Lung (tissue), 12 donors: ENCODE results near the gene LSM4. TPM values are rescaled to one million over a fixed set of nuclear protein-coding genes. Genes with fewer than 3 reads are reported as not detected.
A peak's percentile ranks its signal among the peaks of the same experiment; 100 is the strongest.

Experiments used
- ATAC-seq: fragments of 200-7000 bp; cut with Tn5 transposase; one replicate; pipeline ENCODE4 v1.9.1; 2020; ENCODE audit warnings: moderate number of reproducible peaks; ENCODE audit not compliant: insufficient read depth, low FRiP score
- DNase-seq, 3 donors: peaks; one replicate each; pipeline ENCODE4 v3.0.0-alpha.2; 2013 to 2017
- H3K27ac ChIP-seq, 2 donors: one replicate each; pipeline ENCODE4 v1.5.1; 2013; ENCODE audit warnings: mild to moderate bottlenecking in 2 of 2, moderate library complexity in 2 of 2, control low read depth in 1 of 2, inconsistent platforms in 1 of 2, low read depth in 1 of 2, low read length in 1 of 2
- H3K27me3 ChIP-seq, 3 donors: one replicate each; pipeline ENCODE4 v1.5.1; 2013; ENCODE audit warnings: low read length in 2 of 3; ENCODE audit not compliant: control insufficient read depth in 3 of 3, insufficient read depth in 3 of 3
- H3K36me3 ChIP-seq, 4 donors: one replicate each; pipeline ENCODE4 v1.5.1; 2013; ENCODE audit warnings: low read length in 4 of 4, mild to moderate bottlenecking in 1 of 4, moderate library complexity in 1 of 4; ENCODE audit not compliant: control insufficient read depth in 4 of 4, insufficient read depth in 4 of 4
- H3K4me1 ChIP-seq, 5 donors: one replicate each; pipeline ENCODE4 v1.5.1; 2013; ENCODE audit warnings: low read length in 5 of 5, mild to moderate bottlenecking in 2 of 5, moderate library complexity in 1 of 5; ENCODE audit not compliant: control insufficient read depth in 5 of 5, insufficient read depth in 5 of 5
- H3K4me3 ChIP-seq: one replicate; pipeline ENCODE4 v1.5.1; 2013; ENCODE audit warnings: mild to moderate bottlenecking, control low read depth, moderate library complexity
- H3K9ac ChIP-seq, 2 donors: one replicate each; pipeline ENCODE4 v1.5.1; 2013; ENCODE audit warnings: low read length in 2 of 2, control low read depth in 1 of 2; ENCODE audit not compliant: insufficient read depth in 1 of 2
- H3K9me3 ChIP-seq, 4 donors: one replicate each; pipeline ENCODE4 v1.5.1; 2013; ENCODE audit warnings: low read length in 3 of 4, mild to moderate bottlenecking in 1 of 4, moderate library complexity in 1 of 4; ENCODE audit not compliant: control insufficient read depth in 4 of 4, insufficient read depth in 3 of 4
- CTCF ChIP-seq: IDR thresholded peaks from 2 replicates; pipeline ENCODE4 v1.5.1; 2012; ENCODE audit warnings: mild to moderate bottlenecking; ENCODE audit errors: control extremely low read depth, extremely low read depth
- WGBS, 2 donors: extraction: QIAGEN DNeasy Blood & Tissue Kit; methylation state at CpG; one replicate each; pipeline ENCODE4 v1.1.7; 2013; 5-methylcytosine and 5-hydroxymethylcytosine counted together
- polyA plus RNA-seq, 2 donors: library from polyadenylated mRNA; stranded (reverse); fragments of 200-250 nt; gene quantifications; one replicate each; pipeline ENCODE4 v1.2.1, GENCODE V29; 2013
- total RNA-seq, 2 donors: library from RNA; depleted of rRNA in 1 of 2; stranded (reverse); fragments of >200 nt in 1 of 2; gene quantifications; one replicate each; pipeline ENCODE4 v1.2.1, GENCODE V29; 2014 to 2021
- donor health status: control.
- donor health status: control.
- donor health status: Bipolar disorder and iron deficiency.
- donor health status: healthy.
- donor health status: DM: yes; HTN: yes; CAD: no.

LSM4 gene
- total and polyA plus RNA-seq, 4 donors: 67.7 to 217 (median 114) TPM

- Histone ChIP-seq H3K4me1 (peaks cover 0 to 32% (median 13%) of the 10 kb centered on the region in 5 donors), H3K9ac (peak overlapping the region; percentile 8 to 60), H3K27me3 (no peaks in the 10 kb centered on the region), H3K9me3 (no peaks in the 10 kb centered on the region), H3K4me3 (peak overlapping the region; percentile 10), H3K36me3 (peaks cover 0 to 16% (median 2%) of the 10 kb centered on the region in 4 donors), H3K27ac (peak overlapping the region; percentile 96 to 99)
- TF ChIP-seq CTCF: no peak
- peak; percentile 88 to 91 (median 89) for DNase-seq
- 1 to 2% methylated on average over 29 of the region's 29 CpGs for WGBS, 2 donors
- peak; percentile 83 for ATAC-seq
These were observed 18.2 kb downstream of the LSM4 start for GRCh38 chr19:18304458-18305310.

- peaks cover 0 to 32% (median 13%) of the 10 kb centered on the region in 5 donors for H3K4me1 ChIP-seq
- no peak overlapping the region for H3K4me3 ChIP-seq
- 3 to 12% methylated on average over 2 of the region's 2 CpGs for WGBS, 2 donors
These were observed 18.7 kb downstream of the LSM4 start for GRCh38 chr19:18304208-18304457.

GRCh38 chr19:18301718-18302111 lies 21.2 kb downstream of the LSM4 start:
- peak overlapping the region; percentile 64 to 83 for H3K27ac ChIP-seq
- ATAC-seq (no peak), DNase-seq (no peak)
- H3K36me3 ChIP-seq: peaks cover 0 to 4% (median 0%) of the 10 kb centered on the region in 4 donors
- WGBS, 2 donors: 72 to 74% methylated on average over 4 of the region's 4 CpGs
- H3K27me3 ChIP-seq: no peaks in the 10 kb centered on the region
- H3K4me1 ChIP-seq: peaks cover 0 to 32% (median 10%) of the 10 kb centered on the region in 5 donors
- TF ChIP-seq CTCF: no peak
- H3K9me3 ChIP-seq: no peaks in the 10 kb centered on the region
- H3K4me3 ChIP-seq: no peak overlapping the region
- no peak overlapping the region for H3K9ac ChIP-seq

More at GRCh38 chr19:18304208-18304457, 18.7 kb downstream of the LSM4 start:
- Histone ChIP-seq H3K36me3 (peaks cover 0 to 11% (median 2%) of the 10 kb centered on the region in 4 donors), H3K9me3 (no peaks in the 10 kb centered on the region), H3K27ac (peak overlapping the region; percentile 96 to 99), H3K27me3 (no peaks in the 10 kb centered on the region), H3K9ac (no peak overlapping the region)
- TF ChIP-seq CTCF: no peak
- DNase-seq (no peak), ATAC-seq (no peak)
